Measurements from ENCODE around the gene CAPN10.

CAPN10 gene

GRCh38 chr2:240573071-240573515 lies 13.4 kb upstream of the CAPN10 start:
- Histone ChIP-seq H3K36me3 (ENCODE audit: insufficient read depth, insufficient read length, low read length) (peaks cover 49% of the 10 kb centered on the region), H3K9me3 (ENCODE audit: insufficient read depth, low read length) (no peaks in the 10 kb centered on the region), H3K27me3 (ENCODE audit: insufficient read depth, insufficient read length) (peaks cover 13% of the 10 kb centered on the region), H3K9ac (ENCODE audit: insufficient read length, low read depth) (no peak overlapping the region), H3K4me1 (ENCODE audit: insufficient read depth, insufficient read length) (peaks cover 21% of the 10 kb centered on the region), H3K4me3 (ENCODE audit: insufficient read length, low read depth) (no peak overlapping the region)
- TF ChIP-seq YY1 (IDR thresholded peaks at IDR 0.05; ENCODE audit: insufficient read depth, insufficient read length) = no peak
- TF ChIP-seq SUZ12 (IDR thresholded peaks at IDR 0.05; ENCODE audit: extremely low read depth, insufficient read depth, insufficient read length) = no peak
- no peak for TF ChIP-seq ZNF274 (IDR thresholded peaks at IDR 0.05; ENCODE audit: low read depth, low read length)
- DNase-seq (ENCODE audit: low read depth, low spot score) = no peak

DNA sequence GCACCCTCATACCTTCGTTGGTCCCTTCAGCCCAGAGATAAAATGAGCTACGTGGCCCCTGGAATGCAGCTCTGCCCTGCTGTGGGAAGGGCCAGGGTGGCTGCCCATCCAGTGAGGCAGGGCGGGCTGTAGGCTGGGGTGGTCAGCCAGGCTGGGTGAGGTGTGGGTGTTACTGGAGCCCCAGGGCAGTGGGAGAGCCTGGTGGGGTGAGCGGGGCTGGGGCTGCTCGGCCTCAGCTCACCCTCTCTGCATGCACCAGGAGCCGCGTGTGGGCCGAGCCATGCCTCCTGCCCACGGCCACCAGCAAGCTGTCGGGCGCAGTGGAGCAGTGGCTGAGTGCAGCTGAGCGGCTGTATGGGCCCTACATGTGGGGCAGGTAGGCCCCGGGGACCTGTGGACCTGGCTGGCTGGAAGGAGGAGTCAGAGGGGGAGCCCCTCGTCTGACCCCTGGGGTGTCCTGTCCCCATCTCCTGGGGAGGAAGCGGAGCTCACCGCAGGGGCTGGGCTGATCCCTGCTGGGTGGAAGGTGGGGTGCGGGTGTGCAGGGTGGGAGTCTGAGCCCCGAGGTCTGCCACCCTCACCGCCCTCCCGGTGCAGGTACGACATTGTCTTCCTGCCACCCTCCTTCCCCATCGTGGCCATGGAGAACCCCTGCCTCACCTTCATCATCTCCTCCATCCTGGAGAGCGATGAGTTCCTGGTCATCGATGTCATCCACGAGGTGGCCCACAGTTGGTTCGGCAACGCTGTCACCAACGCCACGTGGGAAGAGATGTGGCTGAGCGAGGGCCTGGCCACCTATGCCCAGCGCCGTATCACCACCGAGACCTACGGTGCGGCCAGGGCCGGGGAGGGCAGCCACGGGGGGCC lies 12.8 kb upstream of the CAPN10 start:
- peaks cover 21% of the 10 kb centered on the region for H3K4me1 ChIP-seq (ENCODE audit: insufficient read depth, insufficient read length)
- H3K9ac ChIP-seq (ENCODE audit: insufficient read length, low read depth) = no peak overlapping the region
- no peak for TF ChIP-seq ZNF274 (IDR thresholded peaks at IDR 0.05; ENCODE audit: low read depth, low read length)
- no peak for TF ChIP-seq SUZ12 (IDR thresholded peaks at IDR 0.05; ENCODE audit: extremely low read depth, insufficient read depth, insufficient read length)
- TF ChIP-seq YY1 (IDR thresholded peaks at IDR 0.05; ENCODE audit: insufficient read depth, insufficient read length) = no peak
- H3K36me3 ChIP-seq (ENCODE audit: insufficient read depth, insufficient read length, low read length) = peaks cover 56% of the 10 kb centered on the region
- no peak overlapping the region for H3K4me3 ChIP-seq (ENCODE audit: insufficient read length, low read depth)
- peaks cover 12% of the 10 kb centered on the region for H3K27me3 ChIP-seq (ENCODE audit: insufficient read depth, insufficient read length)
- no peaks in the 10 kb centered on the region for H3K9me3 ChIP-seq (ENCODE audit: insufficient read depth, low read length)
- no peak for DNase-seq (ENCODE audit: low read depth, low spot score)

GRCh38 chr2:240574386-240575100 lies 12.0 kb upstream of the CAPN10 start:
- H3K9ac ChIP-seq (ENCODE audit: insufficient read length, low read depth) = no peak overlapping the region
- H3K4me1 ChIP-seq (ENCODE audit: insufficient read depth, insufficient read length) = peaks cover 20% of the 10 kb centered on the region
- no peaks in the 10 kb centered on the region for H3K9me3 ChIP-seq (ENCODE audit: insufficient read depth, low read length)
- TF ChIP-seq SUZ12 (IDR thresholded peaks at IDR 0.05; ENCODE audit: extremely low read depth, insufficient read depth, insufficient read length) = no peak
- no peak for TF ChIP-seq ZNF274 (IDR thresholded peaks at IDR 0.05; ENCODE audit: low read depth, low read length)
- TF ChIP-seq YY1 (IDR thresholded peaks at IDR 0.05; ENCODE audit: insufficient read depth, insufficient read length) = no peak
- H3K27me3 ChIP-seq (ENCODE audit: insufficient read depth, insufficient read length) = peaks cover 5% of the 10 kb centered on the region
- no peak for DNase-seq (ENCODE audit: low read depth, low spot score)
- peaks cover 62% of the 10 kb centered on the region for H3K36me3 ChIP-seq (ENCODE audit: insufficient read depth, insufficient read length, low read length)
- H3K4me3 ChIP-seq (ENCODE audit: insufficient read length, low read depth) = no peak overlapping the region

DNA sequence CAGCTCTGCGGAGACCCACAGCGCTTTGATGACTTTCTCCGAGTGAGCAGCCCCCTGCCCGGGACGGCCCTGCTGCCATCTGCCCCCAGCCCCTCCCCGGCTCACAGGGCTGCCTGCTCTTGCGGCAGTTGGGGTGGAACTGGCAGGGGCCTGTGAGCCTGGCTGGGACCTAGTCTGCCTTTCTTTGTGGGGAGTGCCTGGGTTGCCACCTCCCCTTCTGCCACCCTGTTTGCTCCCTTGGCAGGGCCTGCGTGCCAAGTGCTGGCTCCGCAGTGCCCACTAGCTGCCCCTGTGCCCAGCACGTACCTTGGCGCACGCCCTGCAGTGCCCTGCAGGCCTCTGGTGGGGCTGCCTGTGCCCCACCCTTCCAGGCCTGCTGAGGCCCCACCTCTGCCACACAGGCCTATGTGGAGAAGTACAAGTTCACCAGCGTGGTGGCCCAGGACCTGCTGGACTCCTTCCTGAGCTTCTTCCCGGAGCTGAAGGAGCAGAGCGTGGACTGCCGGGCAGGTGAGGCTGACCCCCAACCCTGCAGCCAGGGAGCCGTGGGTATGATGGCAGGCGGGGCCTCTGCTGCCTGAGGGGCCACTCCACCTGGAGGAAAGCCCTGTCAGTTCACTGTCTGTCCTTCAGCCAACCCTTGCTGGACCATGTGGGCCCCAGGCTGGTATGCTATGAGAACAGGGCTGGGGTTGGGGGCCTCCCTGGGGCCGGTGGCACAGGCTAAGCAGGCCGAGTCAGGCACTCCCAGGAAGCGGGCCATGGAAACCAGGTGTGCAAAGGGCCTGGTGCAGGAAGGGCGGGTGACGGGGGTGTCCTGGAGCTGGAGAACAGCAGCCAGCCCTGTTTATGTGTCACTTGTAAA lies 11.2 kb upstream of the CAPN10 start:
- DNase-seq (ENCODE audit: low read depth, low spot score) = no peak
- H3K36me3 ChIP-seq (ENCODE audit: insufficient read depth, insufficient read length, low read length) = peaks cover 60% of the 10 kb centered on the region

DNA sequence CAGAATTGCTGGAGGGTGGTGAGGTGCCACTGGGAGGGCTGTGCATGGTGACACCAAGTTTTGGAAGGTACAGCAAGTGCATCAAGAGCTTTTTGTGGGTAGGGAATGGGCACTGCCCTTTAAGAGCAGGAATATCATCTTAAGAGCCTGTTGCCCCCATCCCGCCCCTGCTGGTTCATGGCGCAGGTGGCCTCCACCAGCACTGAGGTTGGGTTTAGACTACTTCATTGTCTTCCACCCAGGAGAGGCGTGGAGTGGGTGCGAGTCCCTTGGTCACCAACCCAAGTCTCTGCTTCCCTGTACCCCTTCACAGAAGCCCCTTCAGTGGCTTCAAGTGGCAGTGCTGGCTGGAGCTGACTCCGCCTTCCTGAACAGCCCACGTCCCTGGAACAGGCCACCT lies 10.5 kb upstream of the CAPN10 start:
- H3K9me3 ChIP-seq (ENCODE audit: insufficient read depth, low read length) = no peaks in the 10 kb centered on the region
- H3K4me3 ChIP-seq (ENCODE audit: insufficient read length, low read depth) = no peak overlapping the region
- no peak for DNase-seq (ENCODE audit: low read depth, low spot score)
- no peak overlapping the region for H3K9ac ChIP-seq (ENCODE audit: insufficient read length, low read depth)
- H3K36me3 ChIP-seq (ENCODE audit: insufficient read depth, insufficient read length, low read length) = peaks cover 60% of the 10 kb centered on the region
- H3K27me3 ChIP-seq (ENCODE audit: insufficient read depth, insufficient read length) = no peaks in the 10 kb centered on the region
- TF ChIP-seq YY1 (IDR thresholded peaks at IDR 0.05; ENCODE audit: insufficient read depth, insufficient read length) (no peak), ZNF274 (IDR thresholded peaks at IDR 0.05; ENCODE audit: low read depth, low read length) (no peak), SUZ12 (IDR thresholded peaks at IDR 0.05; ENCODE audit: extremely low read depth, insufficient read depth, insufficient read length) (no peak)
- peaks cover 25% of the 10 kb centered on the region for H3K4me1 ChIP-seq (ENCODE audit: insufficient read depth, insufficient read length)

More for the DNA sequence above, 11.2 kb upstream of the CAPN10 start:
- Histone ChIP-seq H3K27me3 (ENCODE audit: insufficient read depth, insufficient read length) (no peaks in the 10 kb centered on the region), H3K4me3 (ENCODE audit: insufficient read length, low read depth) (no peak overlapping the region), H3K9ac (ENCODE audit: insufficient read length, low read depth) (peak overlapping the region; percentile 29), H3K4me1 (ENCODE audit: insufficient read depth, insufficient read length) (peaks cover 22% of the 10 kb centered on the region), H3K9me3 (ENCODE audit: insufficient read depth, low read length) (no peaks in the 10 kb centered on the region)
- TF ChIP-seq YY1 (IDR thresholded peaks at IDR 0.05; ENCODE audit: insufficient read depth, insufficient read length) (no peak), SUZ12 (IDR thresholded peaks at IDR 0.05; ENCODE audit: extremely low read depth, insufficient read depth, insufficient read length) (no peak)

DNA sequence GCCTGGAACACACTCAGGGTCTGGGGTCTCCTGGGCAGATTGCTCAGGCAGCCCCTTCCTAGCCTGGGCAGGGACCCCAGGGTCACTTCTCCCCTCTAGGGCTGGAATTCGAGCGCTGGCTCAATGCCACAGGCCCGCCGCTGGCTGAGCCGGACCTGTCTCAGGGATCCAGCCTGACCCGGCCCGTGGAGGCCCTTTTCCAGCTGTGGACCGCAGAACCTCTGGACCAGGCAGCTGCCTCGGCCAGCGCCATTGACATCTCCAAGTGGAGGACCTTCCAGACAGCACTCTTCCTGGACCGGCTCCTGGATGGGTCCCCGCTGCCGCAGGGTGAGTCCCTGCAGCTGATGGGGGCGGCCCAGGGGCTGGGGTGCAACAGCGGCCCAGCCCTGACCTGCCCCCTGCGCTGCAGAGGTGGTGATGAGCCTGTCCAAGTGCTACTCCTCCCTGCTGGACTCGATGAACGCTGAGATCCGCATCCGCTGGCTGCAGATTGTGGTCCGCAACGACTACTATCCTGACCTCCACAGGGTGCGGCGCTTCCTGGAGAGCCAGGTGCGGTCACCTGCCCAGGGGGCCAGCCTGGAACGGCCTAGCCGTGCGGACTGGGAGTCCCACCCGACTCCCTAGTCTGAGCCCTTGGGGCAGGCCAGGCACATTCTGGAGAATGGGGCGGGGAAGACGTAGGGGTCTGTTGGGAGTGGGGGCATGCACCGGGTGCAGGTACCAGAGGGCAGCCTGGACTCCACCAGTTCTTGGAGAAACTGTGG lies 9.9 kb upstream of the CAPN10 start:
- no peak for TF ChIP-seq ZNF274 (IDR thresholded peaks at IDR 0.05; ENCODE audit: low read depth, low read length)
- TF ChIP-seq YY1 (IDR thresholded peaks at IDR 0.05; ENCODE audit: insufficient read depth, insufficient read length) = no peak
- no peak for TF ChIP-seq SUZ12 (IDR thresholded peaks at IDR 0.05; ENCODE audit: extremely low read depth, insufficient read depth, insufficient read length)
- Histone ChIP-seq H3K36me3 (ENCODE audit: insufficient read depth, insufficient read length, low read length) (peaks cover 60% of the 10 kb centered on the region), H3K4me3 (ENCODE audit: insufficient read length, low read depth) (no peak overlapping the region), H3K27me3 (ENCODE audit: insufficient read depth, insufficient read length) (no peaks in the 10 kb centered on the region), H3K9me3 (ENCODE audit: insufficient read depth, low read length) (no peaks in the 10 kb centered on the region), H3K9ac (ENCODE audit: insufficient read length, low read depth) (no peak overlapping the region), H3K4me1 (ENCODE audit: insufficient read depth, insufficient read length) (peaks cover 20% of the 10 kb centered on the region)
- DNase-seq (ENCODE audit: low read depth, low spot score) = no peak

Data from NT2/D1 (cell line).